ENCODE results near the gene MRPL37. TPM values are rescaled to one million over a fixed set of nuclear protein-coding genes. Genes with fewer than 3 reads are reported as not detected.

MRPL37 gene
- polyA plus RNA-seq, 3 donors, result 7.5 to 47.8 (median 42.5) TPM

DNA sequence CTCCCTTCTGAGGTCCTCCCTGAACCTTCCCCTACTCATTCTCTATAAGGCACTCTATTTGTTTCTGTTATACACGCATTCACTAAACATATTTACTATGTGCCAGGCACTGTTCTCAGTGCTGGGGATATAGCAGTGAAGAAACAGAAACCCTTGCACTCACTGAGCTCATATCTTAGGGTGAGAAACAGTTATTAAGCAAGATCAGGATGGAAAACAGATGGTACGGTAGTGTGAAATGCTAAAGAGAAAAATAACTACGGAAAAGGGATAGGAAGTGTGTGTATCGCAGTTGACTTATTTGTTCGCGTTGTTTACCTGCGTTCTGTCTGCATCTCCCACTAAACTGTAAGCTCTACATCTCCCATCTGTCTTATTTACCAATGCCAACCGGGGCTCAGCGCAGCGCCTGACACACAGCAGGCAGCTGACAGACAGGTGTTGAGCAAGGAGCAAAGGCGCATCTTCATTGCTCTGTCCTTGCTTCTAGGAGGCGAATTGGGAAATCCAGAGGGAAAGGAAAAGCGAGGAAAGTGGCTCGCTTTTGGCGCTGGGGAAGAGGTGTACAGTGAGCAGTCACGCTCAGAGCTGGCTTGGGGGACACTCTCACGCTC lies 709 bp upstream of the MRPL37 start:
- Histone ChIP-seq H3K79me2 (ENCODE audit: insufficient read depth, low read length) (peaks cover 38% of the 10 kb centered on the region), H3K27me3 (ENCODE audit: control insufficient read depth in 2 of 2, insufficient read depth in 2 of 2, low read length in 2 of 2) (no peaks in the 10 kb centered on the region), H3K4me3 (replicated peaks in 1 of 3; ENCODE audit: low read depth in 2 of 3, low read length in 3 of 3) (peak overlapping the region; percentile 83 to 97 (median 86)), H3K4me2 (replicated peaks; ENCODE audit: extremely low read depth, low read length, poor library complexity, severe bottlenecking) (peak overlapping the region; percentile 81), H4K20me1 (ENCODE audit: insufficient read depth, low read length) (peaks cover 3% of the 10 kb centered on the region), H3K9me3 (replicated peaks in 1 of 2; ENCODE audit: control insufficient read depth in 1 of 2, insufficient read depth in 1 of 2, low read length in 2 of 2) (no peaks in the 10 kb centered on the region), H3K36me3 (replicated peaks in 1 of 2; ENCODE audit: control insufficient read depth in 1 of 2, insufficient read depth in 2 of 2, low read length in 2 of 2) (peaks cover 7 to 31% of the 10 kb centered on the region in 2 donors), H3K4me1 (ENCODE audit: control insufficient read depth in 1 of 2, insufficient read depth in 2 of 2, low read length in 2 of 2) (peaks cover 18 to 24% of the 10 kb centered on the region in 2 donors), H2AFZ (ENCODE audit: insufficient read depth, low read depth, low read length, poor library complexity, severe bottlenecking) (peak overlapping the region; percentile 91), H3K9ac (ENCODE audit: insufficient read depth, low read length, poor library complexity, severe bottlenecking) (peak overlapping the region; percentile 92), H3K27ac (ENCODE audit: low read depth in 1 of 2, low read length in 2 of 2) (peak overlapping the region in 1 of 2 donors; percentile 86)
- Mint-ChIP-seq H3K4me3 (peak overlapping the region; percentile 90 to 94), H3K9me3 (peaks cover 0 to 2% (median 0%) of the 10 kb centered on the region in 7 donors), H3K27ac (peak overlapping the region in 5 of 7 donors; percentile 78 to 93 (median 85)), H3K27me3 (ENCODE audit: low read depth in 3 of 3) (no peaks in the 10 kb centered on the region), H3K36me3 (peaks cover 12 to 21% of the 10 kb centered on the region in 2 donors), H3K4me1 (peaks cover 23% of the 10 kb centered on the region)
- no peak for DNase-seq
- intact Hi-C loops (cut with micrococcal nuclease), result no loop called here
- 2% methylated on average over 7 of the region's 17 CpGs for WGBS (ENCODE audit: insufficient coverage)
- TF ChIP-seq, protein P1, sequence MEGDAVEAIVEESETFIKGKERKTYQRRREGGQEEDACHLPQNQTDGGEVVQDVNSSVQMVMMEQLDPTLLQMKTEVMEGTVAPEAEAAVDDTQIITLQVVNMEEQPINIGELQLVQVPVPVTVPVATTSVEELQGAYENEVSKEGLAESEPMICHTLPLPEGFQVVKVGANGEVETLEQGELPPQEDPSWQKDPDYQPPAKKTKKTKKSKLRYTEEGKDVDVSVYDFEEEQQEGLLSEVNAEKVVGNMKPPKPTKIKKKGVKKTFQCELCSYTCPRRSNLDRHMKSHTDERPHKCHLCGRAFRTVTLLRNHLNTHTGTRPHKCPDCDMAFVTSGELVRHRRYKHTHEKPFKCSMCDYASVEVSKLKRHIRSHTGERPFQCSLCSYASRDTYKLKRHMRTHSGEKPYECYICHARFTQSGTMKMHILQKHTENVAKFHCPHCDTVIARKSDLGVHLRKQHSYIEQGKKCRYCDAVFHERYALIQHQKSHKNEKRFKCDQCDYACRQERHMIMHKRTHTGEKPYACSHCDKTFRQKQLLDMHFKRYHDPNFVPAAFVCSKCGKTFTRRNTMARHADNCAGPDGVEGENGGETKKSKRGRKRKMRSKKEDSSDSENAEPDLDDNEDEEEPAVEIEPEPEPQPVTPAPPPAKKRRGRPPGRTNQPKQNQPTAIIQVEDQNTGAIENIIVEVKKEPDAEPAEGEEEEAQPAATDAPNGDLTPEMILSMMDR (IDR thresholded peaks at IDR 0.05), result no peak

DNA sequence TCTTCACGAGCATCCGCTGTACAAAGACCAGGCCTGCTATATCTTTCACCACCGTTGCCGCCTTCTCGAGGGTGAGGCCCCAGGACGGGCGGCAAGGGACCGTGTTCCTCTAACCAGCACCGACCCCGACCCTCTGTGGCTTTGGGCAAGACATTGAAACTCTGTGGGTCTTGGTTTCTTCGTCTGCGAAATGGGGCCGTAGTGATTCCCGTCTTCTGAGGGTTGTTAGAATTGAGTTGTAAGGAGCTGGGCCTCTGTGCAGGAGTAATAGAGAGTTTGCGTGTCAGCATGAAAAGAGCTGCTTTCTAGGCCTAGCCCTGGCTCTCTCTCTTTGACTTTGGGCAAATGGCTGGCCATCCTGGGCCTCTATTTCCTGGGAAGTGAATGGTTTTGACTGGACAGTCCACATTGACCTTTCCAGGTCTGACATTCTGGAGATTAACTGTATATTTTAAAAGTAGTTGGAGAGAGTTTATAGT lies 591 bp downstream of the MRPL37 start:
- intact Hi-C loops (cut with micrococcal nuclease), result no loop called here
- Mint-ChIP-seq H3K27me3 (ENCODE audit: low read depth in 3 of 3) (no peaks in the 10 kb centered on the region), H3K27ac (peak overlapping the region; percentile 78 to 93 (median 85)), H3K4me3 (peak overlapping the region; percentile 90 to 94), H3K4me1 (peaks cover 23% of the 10 kb centered on the region), H3K9me3 (peaks cover 0 to 2% (median 0%) of the 10 kb centered on the region in 7 donors), H3K36me3 (peaks cover 13 to 25% of the 10 kb centered on the region in 2 donors)
- Histone ChIP-seq H3K4me3 (replicated peaks in 1 of 3; ENCODE audit: low read depth in 2 of 3, low read length in 3 of 3) (peak overlapping the region; percentile 83 to 97 (median 86)), H2AFZ (ENCODE audit: insufficient read depth, low read depth, low read length, poor library complexity, severe bottlenecking) (peak overlapping the region; percentile 91), H3K36me3 (replicated peaks in 1 of 2; ENCODE audit: control insufficient read depth in 1 of 2, insufficient read depth in 2 of 2, low read length in 2 of 2) (peaks cover 15 to 31% of the 10 kb centered on the region in 2 donors), H4K20me1 (ENCODE audit: insufficient read depth, low read length) (peaks cover 3% of the 10 kb centered on the region), H3K9ac (ENCODE audit: insufficient read depth, low read length, poor library complexity, severe bottlenecking) (peak overlapping the region; percentile 92), H3K27me3 (ENCODE audit: control insufficient read depth in 2 of 2, insufficient read depth in 2 of 2, low read length in 2 of 2) (no peaks in the 10 kb centered on the region), H3K27ac (ENCODE audit: low read depth in 1 of 2, low read length in 2 of 2) (peak overlapping the region in 1 of 2 donors; percentile 86), H3K9me3 (replicated peaks in 1 of 2; ENCODE audit: control insufficient read depth in 1 of 2, insufficient read depth in 1 of 2, low read length in 2 of 2) (no peaks in the 10 kb centered on the region), H3K4me1 (ENCODE audit: control insufficient read depth in 1 of 2, insufficient read depth in 2 of 2, low read length in 2 of 2) (peaks cover 18 to 24% of the 10 kb centered on the region in 2 donors), H3K4me2 (replicated peaks; ENCODE audit: extremely low read depth, low read length, poor library complexity, severe bottlenecking) (peak overlapping the region; percentile 81), H3K79me2 (ENCODE audit: insufficient read depth, low read length) (peaks cover 43% of the 10 kb centered on the region)
- DNase-seq, result no peak
- 9% methylated on average over 10 of the region's 15 CpGs for WGBS (ENCODE audit: insufficient coverage)
- TF ChIP-seq, protein P1 (IDR thresholded peaks at IDR 0.05), result no peak
